C4-2B (cell line): ENCODE data around the gene SCN1B.

Experiments
- H3K27ac ChIP-seq: fragments of 450-650 bp; 2 replicates; pipeline ENCODE4 v1.5.1; 2017
- CTCF ChIP-seq: fragments of 450-650 bp; conservative IDR thresholded peaks from 2 replicates; pipeline ENCODE4 v1.5.1; 2017; ENCODE audit warnings: mild to moderate bottlenecking
- ZFX ChIP-seq: fragments of 450-650 bp; IDR thresholded peaks from 2 replicates; pipeline ENCODE4 v1.6.1; 2017

SCN1B gene

DNA sequence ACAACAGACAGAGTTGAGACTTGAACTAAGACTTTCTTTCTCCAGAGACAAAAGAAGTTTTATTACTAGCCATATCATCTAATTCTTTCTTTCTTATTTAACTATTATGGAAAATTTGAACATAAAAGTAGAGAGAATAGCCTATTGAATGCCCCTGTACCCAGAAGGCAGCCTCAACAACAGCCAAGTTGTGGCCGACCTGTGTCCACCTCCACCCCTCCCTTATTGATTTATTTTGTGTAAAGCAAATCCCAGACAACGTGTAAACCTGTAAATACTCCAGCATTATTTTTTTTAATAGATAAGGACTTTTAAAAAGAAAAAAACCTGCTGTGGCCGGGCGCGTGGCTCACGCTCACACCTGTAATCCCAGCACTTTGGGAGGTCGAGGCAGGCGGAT lies 59.3 kb downstream of the SCN1B start:
- H3K27ac ChIP-seq = no peak overlapping the region; the same call in 1 of the 2 replicates
- TF ChIP-seq CTCF (no peak), ZFX (no peak)
